Prostate gland (tissue), 2 donors: ENCODE results near the gene NPEPL1.

Experiments
- POLR2AphosphoS5 ChIP-seq: sonication (generic); formaldehyde crosslinking; IDR thresholded peaks from one replicate; pipeline ENCODE4 v1.6.1; 2017; ENCODE audit warnings: antibody characterized with exemption
- TF ChIP-seq, protein P1 (sequence below), 4 experiments: fragments of 200-600 bp in 2 of 4; fragments of 450-650 bp in 2 of 4; sonication (generic) in 2 of 4; IDR thresholded peaks; 1 replicate in 3 of 4; 2 replicates in 1 of 4; pipeline ENCODE4 v1.5.1; 2016 to 2019; ENCODE audit warnings: antibody characterized with exemption in 4 of 4, mild to moderate bottlenecking in 2 of 4, moderate library complexity in 2 of 4

DNA sequence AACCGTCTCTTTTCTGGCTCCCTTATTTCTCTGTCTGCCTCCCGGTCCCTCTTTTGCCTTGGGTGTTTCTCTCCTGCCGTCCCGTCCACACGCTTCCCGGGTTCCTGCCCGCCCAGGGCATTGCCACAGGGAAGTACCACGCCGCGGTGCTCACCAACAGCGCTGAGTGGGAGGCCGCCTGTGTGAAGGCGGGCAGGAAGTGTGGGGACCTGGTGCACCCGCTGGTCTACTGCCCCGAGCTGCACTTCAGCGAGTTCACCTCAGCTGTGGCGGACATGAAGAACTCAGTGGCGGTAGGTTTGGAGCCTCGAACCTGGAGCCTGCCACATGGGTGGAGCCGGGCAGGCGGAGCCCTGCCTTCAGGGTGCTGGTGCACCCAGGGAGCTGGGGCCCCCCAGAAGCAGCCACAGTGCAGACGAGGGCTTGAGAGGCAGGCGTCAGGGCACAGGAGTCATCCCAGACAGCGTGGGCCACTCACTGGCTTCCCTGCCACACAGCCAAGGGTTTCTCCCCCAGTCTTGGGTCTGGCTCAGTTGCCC, 21.3 kb downstream of the NPEPL1 start:
- TF ChIP-seq, protein P1, sequence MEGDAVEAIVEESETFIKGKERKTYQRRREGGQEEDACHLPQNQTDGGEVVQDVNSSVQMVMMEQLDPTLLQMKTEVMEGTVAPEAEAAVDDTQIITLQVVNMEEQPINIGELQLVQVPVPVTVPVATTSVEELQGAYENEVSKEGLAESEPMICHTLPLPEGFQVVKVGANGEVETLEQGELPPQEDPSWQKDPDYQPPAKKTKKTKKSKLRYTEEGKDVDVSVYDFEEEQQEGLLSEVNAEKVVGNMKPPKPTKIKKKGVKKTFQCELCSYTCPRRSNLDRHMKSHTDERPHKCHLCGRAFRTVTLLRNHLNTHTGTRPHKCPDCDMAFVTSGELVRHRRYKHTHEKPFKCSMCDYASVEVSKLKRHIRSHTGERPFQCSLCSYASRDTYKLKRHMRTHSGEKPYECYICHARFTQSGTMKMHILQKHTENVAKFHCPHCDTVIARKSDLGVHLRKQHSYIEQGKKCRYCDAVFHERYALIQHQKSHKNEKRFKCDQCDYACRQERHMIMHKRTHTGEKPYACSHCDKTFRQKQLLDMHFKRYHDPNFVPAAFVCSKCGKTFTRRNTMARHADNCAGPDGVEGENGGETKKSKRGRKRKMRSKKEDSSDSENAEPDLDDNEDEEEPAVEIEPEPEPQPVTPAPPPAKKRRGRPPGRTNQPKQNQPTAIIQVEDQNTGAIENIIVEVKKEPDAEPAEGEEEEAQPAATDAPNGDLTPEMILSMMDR (IDR thresholded peaks at IDR 0.05), result no peak
- TF ChIP-seq POLR2AphosphoS5, result no peak
